Ishikawa (cell line): ENCODE data around the gene FFAR4.

Source experiments
- FOXM1 ChIP-seq: IDR thresholded peaks from 2 replicates; pipeline ENCODE4 v1.6.1; 2012; ENCODE audit warnings: low read depth, borderline replicate concordance
- YY1 ChIP-seq: IDR thresholded peaks from 2 replicates; pipeline ENCODE4 v1.6.1; 2012; ENCODE audit warnings: low read depth
- ZBTB7A ChIP-seq: IDR thresholded peaks from 2 replicates; pipeline ENCODE4 v1.6.1; 2012; ENCODE audit warnings: low read depth
- TF ChIP-seq, protein P1 (sequence below): IDR thresholded peaks from 2 replicates; pipeline ENCODE4 v1.6.1; 2012
- TF ChIP-seq, protein P2 (sequence below): IDR thresholded peaks from 2 replicates; pipeline ENCODE4 v1.6.1; 2012

DNA sequence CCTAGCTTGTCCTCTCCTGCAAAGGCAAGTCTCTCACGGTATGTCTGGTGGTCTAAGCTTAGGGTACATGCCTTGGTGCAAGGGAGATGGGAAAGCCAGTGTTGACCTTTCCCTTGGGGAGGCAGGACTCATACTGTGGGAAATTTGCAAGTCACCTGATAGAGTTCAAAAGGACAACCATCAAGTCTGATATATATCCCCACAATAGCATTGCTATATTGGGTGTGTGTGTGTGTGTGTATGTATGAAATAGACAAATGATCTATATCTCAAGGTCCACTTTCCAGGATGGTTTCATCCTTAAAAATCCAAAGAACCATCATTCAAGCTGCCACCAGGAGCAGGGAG is 12.2 kb upstream of the FFAR4 start:
- TF ChIP-seq YY1 = no peak
- TF ChIP-seq, protein P1, sequence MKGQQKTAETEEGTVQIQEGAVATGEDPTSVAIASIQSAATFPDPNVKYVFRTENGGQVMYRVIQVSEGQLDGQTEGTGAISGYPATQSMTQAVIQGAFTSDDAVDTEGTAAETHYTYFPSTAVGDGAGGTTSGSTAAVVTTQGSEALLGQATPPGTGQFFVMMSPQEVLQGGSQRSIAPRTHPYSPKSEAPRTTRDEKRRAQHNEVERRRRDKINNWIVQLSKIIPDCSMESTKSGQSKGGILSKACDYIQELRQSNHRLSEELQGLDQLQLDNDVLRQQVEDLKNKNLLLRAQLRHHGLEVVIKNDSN = no peak
- TF ChIP-seq FOXM1 = no peak
- TF ChIP-seq ZBTB7A = no peak
- TF ChIP-seq, protein P2, sequence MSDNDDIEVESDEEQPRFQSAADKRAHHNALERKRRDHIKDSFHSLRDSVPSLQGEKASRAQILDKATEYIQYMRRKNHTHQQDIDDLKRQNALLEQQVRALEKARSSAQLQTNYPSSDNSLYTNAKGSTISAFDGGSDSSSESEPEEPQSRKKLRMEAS = no peak
